Measurements from ENCODE around the gene ARHGAP26. TPM values are rescaled to one million over a fixed set of nuclear protein-coding genes. Genes with fewer than 3 reads are reported as not detected.

The ARHGAP26 gene
- polyA plus RNA-seq, 3 donors = 26.5 to 56.8 (median 28.7) TPM

GRCh38 chr5:142785206-142785605 lies 15.0 kb downstream of the ARHGAP26 start:
- H3K4me3 ChIP-seq (replicated peaks in 1 of 3; ENCODE audit: low read depth in 2 of 3, low read length in 3 of 3) = no peak overlapping the region
- Mint-ChIP-seq H3K36me3 (peaks cover 55 to 74% of the 10 kb centered on the region in 2 donors), H3K4me3 (no peak overlapping the region), H3K27me3 (ENCODE audit: low read depth in 3 of 3) (peaks cover 0 to 8% (median 2%) of the 10 kb centered on the region in 3 donors), H3K9me3 (peaks cover 0 to 2% (median 0%) of the 10 kb centered on the region in 7 donors), H3K4me1 (peaks cover 68% of the 10 kb centered on the region), H3K27ac (peak overlapping the region in 1 of 7 donors; percentile 42)
- DNase-seq = no peak
- no peak overlapping the region for H3K4me2 ChIP-seq (replicated peaks; ENCODE audit: extremely low read depth, low read length, poor library complexity, severe bottlenecking)
- no peak overlapping the region for H3K27ac ChIP-seq (ENCODE audit: low read depth in 1 of 2, low read length in 2 of 2)
- H4K20me1 ChIP-seq (ENCODE audit: insufficient read depth, low read length) = peaks cover 100% of the 10 kb centered on the region
- 88% methylated on average over 1 of the region's 5 CpGs for WGBS (ENCODE audit: insufficient coverage)
- TF ChIP-seq, protein P1, sequence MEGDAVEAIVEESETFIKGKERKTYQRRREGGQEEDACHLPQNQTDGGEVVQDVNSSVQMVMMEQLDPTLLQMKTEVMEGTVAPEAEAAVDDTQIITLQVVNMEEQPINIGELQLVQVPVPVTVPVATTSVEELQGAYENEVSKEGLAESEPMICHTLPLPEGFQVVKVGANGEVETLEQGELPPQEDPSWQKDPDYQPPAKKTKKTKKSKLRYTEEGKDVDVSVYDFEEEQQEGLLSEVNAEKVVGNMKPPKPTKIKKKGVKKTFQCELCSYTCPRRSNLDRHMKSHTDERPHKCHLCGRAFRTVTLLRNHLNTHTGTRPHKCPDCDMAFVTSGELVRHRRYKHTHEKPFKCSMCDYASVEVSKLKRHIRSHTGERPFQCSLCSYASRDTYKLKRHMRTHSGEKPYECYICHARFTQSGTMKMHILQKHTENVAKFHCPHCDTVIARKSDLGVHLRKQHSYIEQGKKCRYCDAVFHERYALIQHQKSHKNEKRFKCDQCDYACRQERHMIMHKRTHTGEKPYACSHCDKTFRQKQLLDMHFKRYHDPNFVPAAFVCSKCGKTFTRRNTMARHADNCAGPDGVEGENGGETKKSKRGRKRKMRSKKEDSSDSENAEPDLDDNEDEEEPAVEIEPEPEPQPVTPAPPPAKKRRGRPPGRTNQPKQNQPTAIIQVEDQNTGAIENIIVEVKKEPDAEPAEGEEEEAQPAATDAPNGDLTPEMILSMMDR (IDR thresholded peaks at IDR 0.05) = no peak
- intact Hi-C loops (cut with micrococcal nuclease) = no loop called here
- no peak overlapping the region for H2AFZ ChIP-seq (ENCODE audit: insufficient read depth, low read depth, low read length, poor library complexity, severe bottlenecking)
- H3K27me3 ChIP-seq (ENCODE audit: control insufficient read depth in 2 of 2, insufficient read depth in 2 of 2, low read length in 2 of 2) = no peaks in the 10 kb centered on the region
- H3K9me3 ChIP-seq (replicated peaks in 1 of 2; ENCODE audit: control insufficient read depth in 1 of 2, insufficient read depth in 1 of 2, low read length in 2 of 2) = no peaks in the 10 kb centered on the region
- peaks cover 34 to 44% of the 10 kb centered on the region in 2 donors for H3K4me1 ChIP-seq (ENCODE audit: control insufficient read depth in 1 of 2, insufficient read depth in 2 of 2, low read length in 2 of 2)
- no peak overlapping the region for H3K9ac ChIP-seq (ENCODE audit: insufficient read depth, low read length, poor library complexity, severe bottlenecking)
- H3K36me3 ChIP-seq (replicated peaks in 1 of 2; ENCODE audit: control insufficient read depth in 1 of 2, insufficient read depth in 2 of 2, low read length in 2 of 2) = peaks cover 2 to 46% of the 10 kb centered on the region in 2 donors
- H3K79me2 ChIP-seq (ENCODE audit: insufficient read depth, low read length) = peaks cover 100% of the 10 kb centered on the region

- WGBS (ENCODE audit: insufficient coverage) = no CpG with 5 or more reads among the region's 1 CpG
- Histone ChIP-seq H3K36me3 (replicated peaks in 1 of 2; ENCODE audit: control insufficient read depth in 1 of 2, insufficient read depth in 2 of 2, low read length in 2 of 2) (peaks cover 14 to 67% of the 10 kb centered on the region in 2 donors), H3K9me3 (replicated peaks in 1 of 2; ENCODE audit: control insufficient read depth in 1 of 2, insufficient read depth in 1 of 2, low read length in 2 of 2) (no peaks in the 10 kb centered on the region), H3K4me1 (ENCODE audit: control insufficient read depth in 1 of 2, insufficient read depth in 2 of 2, low read length in 2 of 2) (peaks cover 32% of the 10 kb centered on the region in 2 donors), H3K4me2 (replicated peaks; ENCODE audit: extremely low read depth, low read length, poor library complexity, severe bottlenecking) (no peak overlapping the region), H3K27ac (ENCODE audit: low read depth in 1 of 2, low read length in 2 of 2) (no peak overlapping the region), H4K20me1 (ENCODE audit: insufficient read depth, low read length) (peaks cover 70% of the 10 kb centered on the region), H2AFZ (ENCODE audit: insufficient read depth, low read depth, low read length, poor library complexity, severe bottlenecking) (no peak overlapping the region), H3K4me3 (replicated peaks in 1 of 3; ENCODE audit: low read depth in 2 of 3, low read length in 3 of 3) (no peak overlapping the region), H3K79me2 (ENCODE audit: insufficient read depth, low read length) (peaks cover 100% of the 10 kb centered on the region), H3K9ac (ENCODE audit: insufficient read depth, low read length, poor library complexity, severe bottlenecking) (no peak overlapping the region), H3K27me3 (ENCODE audit: control insufficient read depth in 2 of 2, insufficient read depth in 2 of 2, low read length in 2 of 2) (no peaks in the 10 kb centered on the region)
- intact Hi-C loops (cut with micrococcal nuclease) = no loop called here
- peaks cover 70% of the 10 kb centered on the region for H3K4me1 Mint-ChIP-seq
- H3K27ac Mint-ChIP-seq = peak overlapping the region in 2 of 7 donors; percentile 12 to 25
- H3K9me3 Mint-ChIP-seq = peaks cover 0 to 2% (median 0%) of the 10 kb centered on the region in 7 donors
- DNase-seq = no peak
- peaks cover 75 to 92% of the 10 kb centered on the region in 2 donors for H3K36me3 Mint-ChIP-seq
- TF ChIP-seq, protein P1 (IDR thresholded peaks at IDR 0.05) = no peak
- H3K4me3 Mint-ChIP-seq = no peak overlapping the region
- H3K27me3 Mint-ChIP-seq (ENCODE audit: low read depth in 3 of 3) = peaks cover 0 to 4% (median 0%) of the 10 kb centered on the region in 3 donors
Observed at GRCh38 chr5:142789206-142789605, 19.0 kb downstream of the ARHGAP26 start.
